GM23248 (cell line): ENCODE results near the gene ZFHX2. TPM values are rescaled to one million over a fixed set of nuclear protein-coding genes. Genes with fewer than 3 reads are reported as not detected.

Source experiments
- DNase-seq: peaks from one replicate; pipeline ENCODE4 v3.0.0-alpha.2; 2015
- H2AFZ ChIP-seq: fragments of 200-600 bp; sonication (generic); 2 replicates; pipeline ENCODE4 v1.6.1; 2016; ENCODE audit warnings: antibody characterized with exemption
- H3F3A ChIP-seq: fragments of 200-600 bp; sonication (generic); 2 replicates; pipeline ENCODE4 v1.6.1; 2016; ENCODE audit warnings: mild to moderate bottlenecking, antibody characterized with exemption, mixed run types; ENCODE audit not compliant: insufficient read depth
- H3K27ac ChIP-seq: fragments of 200-600 bp; sonication (generic); 2 replicates; pipeline ENCODE4 v1.5.1; 2016; ENCODE audit warnings: mild to moderate bottlenecking
- H3K27me3 ChIP-seq: fragments of 200-600 bp; sonication (generic); replicated peaks from 2 replicates; pipeline ENCODE4 v1.6.1; 2016; ENCODE audit warnings: mild to moderate bottlenecking; ENCODE audit not compliant: insufficient read depth
- H3K36me3 ChIP-seq: fragments of 200-600 bp; sonication (generic); 2 replicates; pipeline ENCODE4 v1.6.1; 2016; ENCODE audit warnings: low read depth, mild to moderate bottlenecking
- H3K4me1 ChIP-seq: fragments of 200-600 bp; sonication (generic); 2 replicates; pipeline ENCODE4 v1.6.1; 2016; ENCODE audit warnings: mild to moderate bottlenecking; ENCODE audit not compliant: insufficient read depth
- H3K4me2 ChIP-seq: fragments of 200-600 bp; sonication (generic); one replicate; pipeline ENCODE4 v1.6.1; 2016; ENCODE audit warnings: mild to moderate bottlenecking; ENCODE audit not compliant: unreplicated experiment
- H3K4me3 ChIP-seq: fragments of 200-600 bp; sonication (generic); 2 replicates; pipeline ENCODE4 v1.5.1; 2016; ENCODE audit warnings: mild to moderate bottlenecking
- H3K79me2 ChIP-seq: fragments of 200-600 bp; sonication (generic); 2 replicates; pipeline ENCODE4 v1.6.1; 2016; ENCODE audit warnings: mild to moderate bottlenecking; ENCODE audit not compliant: insufficient read depth
- H3K9ac ChIP-seq: fragments of 200-600 bp; sonication (generic); 2 replicates; pipeline ENCODE4 v1.6.1; 2016; ENCODE audit warnings: mild to moderate bottlenecking
- H3K9me2 ChIP-seq: fragments of 200-600 bp; sonication (generic); 2 replicates; pipeline ENCODE4 v1.6.1; 2016; ENCODE audit warnings: mixed run types, mild to moderate bottlenecking, moderate library complexity; ENCODE audit not compliant: insufficient read depth
- H3K9me3 ChIP-seq: fragments of 200-600 bp; sonication (generic); one replicate; pipeline ENCODE4 v1.6.1; 2017; ENCODE audit warnings: low read depth
- H4K20me1 ChIP-seq: fragments of 200-600 bp; sonication (generic); 2 replicates; pipeline ENCODE4 v1.6.0; 2016; ENCODE audit not compliant: insufficient read depth
- EZH2 ChIP-seq: fragments of 200-600 bp; sonication (generic); IDR thresholded peaks from 2 replicates; pipeline ENCODE4 v1.6.1; 2018; ENCODE audit warnings: antibody characterized with exemption, mild to moderate bottlenecking; ENCODE audit not compliant: insufficient read depth, poor library complexity, severe bottlenecking
- EZH2phosphoT487 ChIP-seq: fragments of 200-600 bp; sonication (generic); IDR thresholded peaks from 2 replicates; pipeline ENCODE4 v1.6.1; 2018; ENCODE audit warnings: antibody characterized with exemption, moderate library complexity, mild to moderate bottlenecking, low read depth; ENCODE audit not compliant: insufficient read depth
- WGBS, 2 experiments: methylation state at CpG; one replicate each; pipeline ENCODE4 v1.1.6; 2015 to 2017; ENCODE audit warnings: low lambda C conversion rate in 2 of 2, low coverage in 1 of 2; ENCODE audit errors: missing lambda C conversion rate in 2 of 2; 5-methylcytosine and 5-hydroxymethylcytosine counted together
- in situ Hi-C: fragments of 300-500 bp; cut with MboI; formaldehyde crosslinking; loops from 2 replicates; pipeline ENCODE4 v1.15.0; 2020
- polyA plus RNA-seq: library from polyadenylated mRNA; unstranded; fragments of >200 nt; fragmentation: Nextera tagmentation; extraction: Ambion mirVana; gene quantifications from 2 replicates; pipeline ENCODE4 v1.2.1, GENCODE V29; 2016
- total RNA-seq: library from RNA; depleted of rRNA; stranded (reverse); fragments of >200 nt; shearing (Covaris generic); gene quantifications from 2 replicates; pipeline ENCODE4 v1.2.3, GENCODE V29; 2014

Gene ZFHX2
- total and polyA plus RNA-seq, 2 experiments from 2014 or later: under 0.01 to 0.49 TPM

- Histone ChIP-seq H3K36me3 (no peaks in the 10 kb centered on the region), H3K4me3 (peak within 1 kb of the TSS; percentile 81), H3K9me3 (no peaks in the 10 kb centered on the region), H3K4me1 (no peaks in the 10 kb centered on the region), H3F3A (peaks cover 6% of the 10 kb centered on the region; the same call in 1 of the 2 replicates), H3K9ac (peak within 1 kb of the TSS; percentile 71), H3K9me2 (no peaks in the 10 kb centered on the region), H3K27me3 (peaks cover under 1% of the 10 kb centered on the region), H3K4me2 (peak within 1 kb of the TSS; percentile 96), H4K20me1 (no peaks in the 10 kb centered on the region), H2AFZ (peak within 1 kb of the TSS; percentile 92), H3K79me2 (no peaks in the 10 kb centered on the region), H3K27ac (no peak within 1 kb of the TSS)
- in situ Hi-C loops: no loop called here
- TF ChIP-seq EZH2phosphoT487 (no peak), EZH2 (no peak)
- DNase-seq: peak; percentile 64
- 4 to 5% methylated on average over 44 to 53 of the region's 53 CpGs for WGBS, 2 experiments
These were observed 15.8 kb upstream of the ZFHX2 start, which contains the start of gene AP1G2 for GRCh38 chr14:23567186-23568020. Gene AP1G2 (minus strand): TSS chr14:23567791. CDS start chr14:23567314, 477 bp downstream.

DNA sequence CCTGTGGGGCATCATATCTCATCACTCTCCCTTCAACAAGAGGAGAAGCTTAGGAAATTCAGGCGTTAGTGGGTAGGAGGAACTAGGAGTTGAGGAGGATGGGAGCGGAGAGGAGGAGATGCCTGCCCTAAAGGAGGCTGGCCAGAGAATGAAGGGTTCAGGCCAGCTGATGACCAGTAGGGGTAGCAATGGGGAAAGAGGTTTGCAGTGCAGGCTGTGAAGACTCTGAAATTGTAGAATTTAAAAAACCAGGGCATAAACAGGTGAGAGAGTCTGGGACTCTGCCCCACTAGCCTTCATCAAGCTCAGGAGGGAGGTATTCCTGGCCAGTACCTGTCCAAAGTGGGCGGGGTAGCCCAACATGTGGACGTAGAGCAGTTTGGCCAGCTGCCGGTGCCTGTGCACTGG lies 15.2 kb upstream of the ZFHX2 start:
- H3F3A ChIP-seq: peaks cover 6% of the 10 kb centered on the region; the same call in 1 of the 2 replicates
- in situ Hi-C loops: no loop called here
- WGBS, 2 experiments: 5 to 6% methylated on average over 5 of the region's 5 CpGs

DNA sequence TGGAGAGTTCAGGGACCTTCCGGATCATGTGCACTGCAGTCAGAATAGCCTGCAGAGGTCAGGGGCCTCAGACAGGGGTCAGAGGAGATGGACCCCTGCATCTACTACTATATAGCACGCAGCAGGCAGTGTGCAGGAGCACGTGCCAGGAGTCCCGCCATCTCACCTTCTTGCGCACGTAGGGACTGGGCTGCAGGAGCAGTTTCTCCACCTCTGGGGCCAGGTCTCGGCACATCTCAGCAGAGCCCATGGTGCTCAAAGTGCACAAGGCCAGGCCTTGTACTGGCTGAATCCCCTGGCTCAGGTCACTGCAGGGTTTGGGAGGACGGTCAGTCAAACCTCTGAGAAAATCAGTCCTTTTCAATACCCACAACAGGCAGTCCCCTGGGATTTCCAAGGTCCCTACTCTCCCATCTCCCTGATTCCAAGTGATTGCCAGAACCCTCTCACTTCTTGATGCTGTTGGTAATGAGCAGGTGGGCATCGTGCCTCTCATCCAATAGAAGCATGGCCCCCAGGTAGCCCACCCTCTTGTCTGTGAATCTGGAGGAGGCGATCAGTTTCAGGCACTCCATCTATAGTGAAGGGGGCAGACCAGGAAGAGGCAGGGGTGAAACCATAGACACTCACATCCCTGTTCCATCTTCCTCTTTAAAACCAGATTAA lies 14.7 kb upstream of the ZFHX2 start:
- Histone ChIP-seq H2AFZ (peak overlapping the region; percentile 92), H3F3A (peaks cover 6% of the 10 kb centered on the region; the same call in 1 of the 2 replicates), H4K20me1 (no peaks in the 10 kb centered on the region), H3K4me1 (no peaks in the 10 kb centered on the region), H3K9ac (no peak overlapping the region), H3K27me3 (no peaks in the 10 kb centered on the region), H3K9me2 (no peaks in the 10 kb centered on the region), H3K4me3 (peak overlapping the region; percentile 81), H3K79me2 (no peaks in the 10 kb centered on the region), H3K4me2 (peak overlapping the region; percentile 96), H3K27ac (no peak overlapping the region), H3K9me3 (no peaks in the 10 kb centered on the region), H3K36me3 (no peaks in the 10 kb centered on the region)
- DNase-seq: no peak
- no peak for TF ChIP-seq EZH2phosphoT487
- TF ChIP-seq EZH2: no peak
- WGBS, 2 experiments: 76 to 84% methylated on average over 10 of the region's 10 CpGs
- in situ Hi-C loops: no loop called here

More for the DNA sequence above, 15.2 kb upstream of the ZFHX2 start:
- TF ChIP-seq EZH2 (no peak), EZH2phosphoT487 (no peak)
- H3K36me3 ChIP-seq: no peaks in the 10 kb centered on the region
- peak overlapping the region; percentile 81 for H3K4me3 ChIP-seq
- H3K27me3 ChIP-seq: no peaks in the 10 kb centered on the region
- H3K9ac ChIP-seq: peak overlapping the region; percentile 71
- H3K9me3 ChIP-seq: no peaks in the 10 kb centered on the region
- peak; percentile 64 for DNase-seq
- H3K27ac ChIP-seq: no peak overlapping the region
- no peaks in the 10 kb centered on the region for H4K20me1 ChIP-seq
- no peaks in the 10 kb centered on the region for H3K79me2 ChIP-seq
- H3K4me2 ChIP-seq: peak overlapping the region; percentile 96
- no peaks in the 10 kb centered on the region for H3K4me1 ChIP-seq
- peak overlapping the region; percentile 92 for H2AFZ ChIP-seq
- H3K9me2 ChIP-seq: no peaks in the 10 kb centered on the region

GRCh38 chr14:23565626-23566025 lies 14.1 kb upstream of the ZFHX2 start:
- Histone ChIP-seq H2AFZ (no peak overlapping the region), H3K4me1 (no peaks in the 10 kb centered on the region), H3K4me3 (no peak overlapping the region), H3F3A (peaks cover 6% of the 10 kb centered on the region; the same call in 1 of the 2 replicates), H3K4me2 (no peak overlapping the region), H3K9me2 (no peaks in the 10 kb centered on the region), H3K79me2 (no peaks in the 10 kb centered on the region), H3K27me3 (no peaks in the 10 kb centered on the region), H3K27ac (no peak overlapping the region), H3K9me3 (no peaks in the 10 kb centered on the region), H4K20me1 (no peaks in the 10 kb centered on the region), H3K9ac (no peak overlapping the region), H3K36me3 (no peaks in the 10 kb centered on the region)
- in situ Hi-C loops: no loop called here
- no peak for TF ChIP-seq EZH2
- no peak for TF ChIP-seq EZH2phosphoT487
- 69 to 72% methylated on average over 11 of the region's 11 CpGs for WGBS, 2 experiments
- no peak for DNase-seq
